Activated CD4-positive, alpha-beta T cell treated with anti-CD3 and anti-CD28 coated beads for 4 hours (primary cell): ENCODE results near the gene BRSK1.

Experiments used
- DNase-seq, 2 donors: peaks; one replicate each; pipeline ENCODE4 v3.0.0-alpha.2; 2020

BRSK1 gene

GRCh38 chr19:55254625-55254977, 29.2 kb upstream of the BRSK1 start:
- no peak for DNase-seq

GRCh38 chr19:55255618-55256423, 28.0 kb upstream of the BRSK1 start:
- peak; percentile 46 to 62 for DNase-seq

DNA sequence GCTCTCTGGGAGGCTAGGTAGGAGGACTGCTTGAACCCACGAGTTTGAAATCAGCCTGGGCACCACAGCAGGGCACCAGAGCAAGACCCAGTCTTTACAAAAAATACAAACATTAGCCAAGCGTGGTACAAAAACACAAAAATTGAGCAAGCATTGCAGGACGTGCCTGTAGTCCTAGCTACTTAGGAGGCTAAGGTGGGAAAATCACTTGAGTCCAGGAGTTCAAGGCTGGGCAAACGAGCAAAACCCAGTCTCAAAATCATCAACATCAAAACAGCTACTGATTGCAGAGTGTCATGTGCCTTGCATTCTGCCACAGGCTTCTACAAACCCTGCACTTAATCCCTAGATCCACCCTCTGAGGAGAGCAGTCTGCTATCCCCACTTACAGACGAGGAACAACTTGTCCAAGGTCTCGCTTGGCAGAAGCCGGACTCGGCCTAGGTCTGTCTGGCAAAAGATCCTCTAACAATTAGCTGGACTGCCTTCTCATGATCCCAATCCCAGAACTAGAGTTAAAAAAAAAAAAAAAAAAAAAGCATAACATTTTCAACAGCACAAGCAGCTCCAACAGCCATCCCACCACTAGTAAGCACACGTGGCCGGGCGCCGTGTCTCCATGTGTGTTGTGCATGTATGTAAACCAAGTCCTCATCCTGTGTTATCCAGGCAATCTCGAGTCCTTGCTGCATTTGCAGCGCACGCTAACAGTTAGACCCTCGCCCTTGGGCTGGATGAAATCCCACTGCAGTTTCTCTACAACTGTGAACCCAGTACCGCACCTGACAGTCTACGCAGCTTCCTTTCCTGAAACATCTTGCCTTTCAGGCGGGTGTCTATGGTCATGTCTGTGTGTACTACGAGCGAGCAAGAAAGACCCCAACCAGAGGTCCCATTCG, 27.0 kb upstream of the BRSK1 start:
- no peak for DNase-seq

- peak; percentile 19 to 31 for DNase-seq
These were observed 26.1 kb upstream of the BRSK1 start for GRCh38 chr19:55257461-55258420.

DNA sequence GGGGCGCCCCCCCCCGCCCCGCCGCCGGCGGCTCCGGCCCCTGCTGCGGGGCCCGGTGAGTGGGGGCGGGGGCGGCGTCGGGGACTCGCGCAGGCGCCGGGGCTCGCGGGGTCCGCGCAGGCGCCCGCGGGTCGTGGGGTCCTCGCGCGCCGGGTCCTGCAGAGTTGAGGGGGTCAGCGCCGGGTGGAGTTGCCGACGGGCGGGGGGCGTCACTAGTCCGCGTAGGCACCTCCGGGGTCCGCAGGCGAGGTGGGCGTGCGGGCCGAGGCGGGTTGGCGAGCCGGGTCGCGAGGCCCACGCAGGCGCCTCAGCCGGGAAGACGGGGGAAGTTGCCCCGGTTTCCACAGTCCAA, 25.3 kb upstream of the BRSK1 start:
- peak in 1 of 2 donors; percentile 41 for DNase-seq

DNA sequence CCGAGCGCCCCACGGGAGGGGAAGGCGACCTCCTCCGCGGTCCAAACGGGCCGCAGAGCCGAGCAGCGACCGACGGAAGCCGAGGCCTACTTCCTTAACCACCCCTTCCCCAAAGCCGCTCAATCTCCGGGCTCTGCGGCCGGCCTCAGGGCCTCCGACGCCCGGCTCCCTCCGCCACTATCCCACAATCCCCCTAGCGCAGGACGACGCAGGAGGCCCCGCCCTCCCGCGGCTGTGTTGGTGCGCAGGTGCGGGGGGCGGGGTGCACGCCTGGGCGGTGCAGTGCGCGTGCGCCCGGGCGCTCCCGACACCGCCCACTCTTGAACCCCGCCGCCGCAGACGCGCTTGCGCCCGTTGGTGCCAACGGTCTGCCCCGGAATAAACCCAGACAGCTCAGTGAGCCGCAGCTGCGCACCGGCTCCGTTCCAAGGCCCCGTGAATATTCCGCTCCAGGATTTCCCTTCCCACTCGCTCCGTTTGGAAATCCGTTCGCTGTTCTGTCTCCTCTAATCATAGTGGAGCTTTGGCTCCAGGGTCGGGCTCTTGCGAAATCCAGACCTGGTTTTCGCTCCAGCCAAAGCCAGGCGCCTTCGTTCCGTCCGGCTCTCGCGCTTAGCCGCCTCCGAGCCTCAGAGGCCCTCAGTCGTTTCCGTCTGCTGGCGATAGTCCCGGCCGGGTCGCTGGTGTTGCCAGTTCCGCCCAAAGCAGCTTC, 24.8 kb upstream of the BRSK1 start, which contains the start of gene PPP6R1:
PPP6R1 (minus strand) TSS at position 190 of the 712 bp plus-strand sequence. CDS start 11,914 bp downstream, outside the sequence.
- DNase-seq, result peak; percentile 92 to 94

- no peak for DNase-seq
These were observed 24.1 kb upstream of the BRSK1 start for GRCh38 chr19:55259540-55260210.

DNA sequence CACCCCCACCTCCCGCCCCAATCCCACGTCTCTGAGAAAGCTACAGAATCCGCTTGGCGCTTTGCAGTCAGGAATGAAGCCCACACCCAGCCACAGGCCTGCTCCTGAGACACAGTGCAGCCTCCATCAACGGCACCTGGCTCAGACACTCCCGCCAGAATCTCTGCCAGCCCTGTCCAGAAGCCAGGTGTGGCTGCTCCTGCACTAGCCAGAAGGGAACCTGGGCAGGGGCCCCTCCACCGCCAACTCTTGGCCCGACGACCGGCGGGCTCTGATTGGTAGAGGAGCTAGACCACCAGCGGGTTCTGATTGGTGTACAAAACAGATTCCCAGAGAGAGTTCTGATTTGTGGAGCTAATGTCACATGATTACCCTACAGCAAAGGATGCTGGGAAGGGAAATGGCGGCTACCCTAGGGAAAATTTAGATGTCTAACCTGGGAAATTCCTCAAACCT, 22.1 kb upstream of the BRSK1 start:
- no peak for DNase-seq

- DNase-seq, result no peak
These were observed 21.4 kb upstream of the BRSK1 start for GRCh38 chr19:55262359-55262758.

DNA sequence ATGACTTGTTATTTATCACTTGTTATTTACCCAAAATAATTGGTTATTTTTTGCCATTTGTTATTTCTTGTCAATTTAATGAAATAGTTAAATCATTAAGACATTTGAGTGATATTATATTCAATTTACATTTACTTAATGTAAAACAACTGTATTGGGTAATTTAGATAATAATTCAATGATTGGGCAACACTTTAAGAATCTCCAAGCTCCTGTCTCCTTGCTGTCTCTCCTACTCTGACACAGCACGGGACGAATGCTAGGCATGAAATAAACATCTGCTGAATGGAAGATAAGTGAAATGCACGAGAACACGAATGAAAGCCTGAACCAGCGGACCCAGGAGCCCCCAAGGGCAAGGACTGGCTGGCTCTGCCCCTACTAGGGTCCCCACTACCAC, 19.3 kb upstream of the BRSK1 start:
- no peak for DNase-seq

DNA sequence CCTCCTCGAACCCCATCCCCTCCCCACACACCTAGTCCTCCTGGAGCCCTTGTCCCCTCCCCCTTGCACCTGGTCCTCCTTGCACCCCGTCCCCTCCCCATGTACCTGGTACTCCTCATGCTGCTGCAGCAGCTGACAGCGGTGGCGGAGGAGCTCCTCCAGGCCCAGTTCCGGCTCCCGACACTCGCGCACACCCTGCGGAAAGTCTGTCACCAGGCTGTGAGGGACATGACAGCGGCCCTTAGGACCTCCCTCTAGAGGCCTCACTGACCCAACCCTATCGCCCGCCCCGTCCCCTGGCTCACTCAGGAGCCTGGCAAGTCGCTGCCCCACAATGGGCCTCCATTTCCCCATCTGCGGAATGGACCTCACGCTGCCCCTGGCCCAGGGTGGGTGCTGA, 18.6 kb upstream of the BRSK1 start:
- DNase-seq, result no peak

DNA sequence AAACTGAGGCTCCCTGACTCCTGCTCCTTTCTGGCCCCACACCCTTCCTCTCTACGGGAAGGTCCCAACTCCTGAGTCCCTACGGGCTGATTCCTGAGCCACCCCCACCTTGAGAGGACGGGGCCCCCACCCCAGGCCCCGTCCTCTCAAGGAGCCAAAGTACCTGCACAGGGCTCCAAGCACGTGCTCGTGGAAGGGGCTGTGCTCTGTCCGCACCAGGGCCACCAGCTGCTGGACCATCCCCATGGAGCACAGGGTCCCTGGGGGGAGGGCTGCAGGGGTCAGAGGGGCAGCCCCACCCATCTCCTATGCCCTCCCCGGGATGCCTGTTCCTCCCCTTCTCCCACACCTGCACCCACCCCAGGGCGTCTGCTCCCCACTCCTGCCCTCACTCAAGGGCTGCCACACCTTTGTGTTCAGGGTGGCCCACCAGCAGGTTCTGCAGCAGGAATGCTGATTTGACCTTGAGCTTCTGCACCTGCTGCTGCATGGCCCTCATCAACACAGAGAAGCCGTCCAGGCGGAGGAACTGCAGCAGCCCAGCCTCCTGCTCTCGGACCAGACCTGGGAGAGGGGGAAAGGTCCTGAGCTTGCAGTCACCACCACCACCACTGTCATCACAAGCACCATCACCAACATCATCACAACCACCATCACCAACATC, 17.9 kb upstream of the BRSK1 start:
- no peak for DNase-seq

GRCh38 chr19:55266404-55266803, 17.4 kb upstream of the BRSK1 start:
- DNase-seq, result no peak

- DNase-seq, result no peak
These were observed 17.0 kb upstream of the BRSK1 start for GRCh38 chr19:55266840-55267239.

DNA sequence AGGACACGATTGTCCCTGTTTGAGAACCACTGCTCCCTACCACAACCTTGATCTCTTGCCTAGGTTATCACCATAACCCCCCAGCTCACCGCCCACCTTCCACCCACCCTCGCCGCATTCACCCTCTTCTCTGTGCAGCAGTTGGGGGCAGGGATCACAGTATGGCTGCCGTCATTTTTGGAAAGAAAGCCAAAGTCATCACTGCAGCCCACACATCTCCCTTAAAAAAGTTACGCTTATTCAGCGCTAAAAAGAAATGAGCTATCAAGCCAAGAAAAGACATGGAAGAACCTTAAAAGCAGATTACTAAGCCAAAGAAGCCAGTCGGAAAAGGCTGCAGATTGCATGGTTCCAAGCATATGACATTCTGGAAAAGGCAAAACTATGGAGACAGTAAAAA, 14.5 kb upstream of the BRSK1 start:
- no peak for DNase-seq

DNA sequence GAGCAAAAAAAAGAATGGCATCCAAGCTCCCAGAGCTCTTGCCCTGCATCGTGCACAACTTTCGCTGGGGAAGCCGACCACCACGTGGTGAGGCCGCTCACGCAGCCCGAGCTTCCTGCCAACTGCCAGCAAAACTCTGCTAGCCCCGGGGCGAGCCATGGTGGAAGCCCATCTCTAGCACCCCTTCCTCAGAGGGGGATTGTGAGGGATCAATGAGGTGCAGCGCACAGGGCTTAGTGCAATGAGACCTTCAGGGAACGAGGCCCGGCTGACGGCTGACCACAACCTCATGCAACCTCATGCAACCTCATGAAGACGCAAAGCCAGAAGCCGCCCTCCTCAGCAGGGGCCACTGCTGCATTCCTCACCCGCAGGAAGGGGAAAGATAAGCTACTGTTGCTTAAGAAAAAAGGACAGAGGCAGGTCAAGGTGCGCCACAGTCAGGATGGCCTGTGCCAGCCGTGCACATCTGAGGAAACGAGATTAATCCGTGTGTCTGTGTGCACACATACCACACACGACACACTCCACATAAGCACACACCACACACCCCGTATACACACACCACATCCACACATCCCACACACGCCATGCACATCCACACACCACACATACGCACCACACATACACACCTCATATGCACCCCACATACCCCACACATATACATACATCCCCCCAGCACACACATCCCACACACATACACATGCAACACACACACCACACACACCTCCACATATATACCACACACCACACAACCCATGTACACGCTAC, 13.4 kb upstream of the BRSK1 start:
- no peak for DNase-seq

GRCh38 chr19:55272142-55272541, 11.7 kb upstream of the BRSK1 start:
- no peak for DNase-seq

- no peak for DNase-seq
These were observed 9.7 kb upstream of the BRSK1 start for GRCh38 chr19:55273978-55274707.
